ENCODE measurements around the gene EPS15.
"Not testable (repeated sequence)": the region's sequence is repeated elsewhere in the genome, so short reads cannot be mapped to it uniquely, and the experiment has no call there.

The EPS15 gene

GRCh38 chr1:51482881-51483280 is 36.2 kb downstream of the EPS15 start:
- DNase-seq (ENCODE audit: low read depth, low spot score) = no peak
- no peak overlapping the region for H3K27ac ChIP-seq

- not testable (repeated sequence) for H3K27ac ChIP-seq; DNase-seq (ENCODE audit: low read depth, low spot score)
Observed at GRCh38 chr1:51474832-51475620, 44.0 kb downstream of the EPS15 start.

DNA sequence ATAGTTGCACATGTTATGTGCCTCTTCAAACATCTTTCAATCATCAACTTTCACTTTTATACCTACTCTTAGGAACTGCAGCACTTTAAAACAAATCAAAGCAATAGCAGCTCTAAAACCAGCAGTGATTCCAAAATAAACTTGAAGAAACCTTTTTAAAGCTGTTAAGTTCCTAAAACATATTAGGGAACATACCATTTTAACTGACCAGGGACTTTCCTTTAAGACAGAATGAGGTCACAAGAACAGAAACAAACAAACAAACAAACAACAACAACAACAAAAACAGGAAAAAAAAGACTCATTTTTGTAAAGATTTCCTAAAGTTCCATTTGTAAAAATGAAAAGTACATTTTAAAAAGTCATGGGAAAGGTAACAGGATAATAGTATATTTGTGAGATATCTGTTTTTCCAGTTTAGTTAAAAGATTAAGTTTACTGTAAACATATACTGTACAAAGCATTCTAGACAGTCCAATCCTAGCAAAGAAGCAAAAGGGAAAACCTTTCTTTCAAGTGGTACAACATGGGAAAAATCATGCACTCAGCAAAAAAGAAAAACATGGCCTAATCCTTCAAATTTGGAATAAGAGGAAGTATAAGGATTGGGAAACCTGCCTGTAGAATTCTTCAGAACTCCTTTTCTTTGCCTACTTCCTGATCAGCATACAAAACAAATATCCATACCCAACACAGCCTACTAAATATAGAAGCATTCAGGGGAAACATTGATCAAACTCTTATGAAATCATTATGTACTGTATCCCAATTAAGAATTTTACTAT is 45.5 kb downstream of the EPS15 start:
- no peak overlapping the region for H3K27ac ChIP-seq
- no peak for DNase-seq (ENCODE audit: low read depth, low spot score)

- no peak for DNase-seq (ENCODE audit: low read depth, low spot score)
- no peak overlapping the region for H3K27ac ChIP-seq
Observed at GRCh38 chr1:51472359-51472758, 46.7 kb downstream of the EPS15 start.

DNA sequence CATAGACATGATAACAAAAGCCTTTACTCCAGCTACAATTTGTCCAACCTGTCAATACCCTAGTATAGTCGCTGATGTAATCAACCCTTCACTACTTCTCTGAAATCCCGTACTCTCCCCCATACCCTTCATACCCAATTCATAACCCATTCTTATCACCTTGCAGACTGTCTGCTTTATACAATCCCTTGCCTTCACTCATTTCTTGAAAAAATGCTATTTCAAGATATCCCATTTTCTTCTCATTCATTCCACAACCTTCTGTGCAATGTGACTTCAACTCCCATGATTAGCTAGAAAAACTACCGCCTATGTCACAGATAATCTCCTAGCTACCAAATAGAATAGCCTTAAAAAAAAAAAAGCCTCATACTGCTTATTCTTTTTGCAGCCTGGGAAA is 49.5 kb downstream of the EPS15 start:
- no peak for DNase-seq (ENCODE audit: low read depth, low spot score)
- H3K27ac ChIP-seq = no peak overlapping the region

DNA sequence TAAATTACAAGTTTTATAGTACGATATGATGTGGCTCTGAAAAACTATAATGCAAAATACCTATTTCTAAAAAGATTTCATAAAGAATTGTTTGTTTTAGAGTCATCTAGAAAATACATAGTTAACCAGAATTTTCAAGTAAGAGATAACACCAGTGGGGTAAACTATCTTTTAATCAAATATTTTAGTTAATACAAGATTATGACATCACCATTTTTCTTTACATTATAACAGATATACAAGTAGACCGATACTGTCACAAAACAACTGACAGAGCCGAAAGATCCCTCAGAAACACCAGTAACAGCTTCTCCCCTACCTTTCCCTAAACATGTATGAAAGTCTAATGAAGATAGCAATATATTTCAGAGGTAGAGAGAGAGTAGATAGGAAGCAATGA is 54.2 kb downstream of the EPS15 start:
- no peak overlapping the region for H3K27ac ChIP-seq
- DNase-seq (ENCODE audit: low read depth, low spot score) = no peak

DNA sequence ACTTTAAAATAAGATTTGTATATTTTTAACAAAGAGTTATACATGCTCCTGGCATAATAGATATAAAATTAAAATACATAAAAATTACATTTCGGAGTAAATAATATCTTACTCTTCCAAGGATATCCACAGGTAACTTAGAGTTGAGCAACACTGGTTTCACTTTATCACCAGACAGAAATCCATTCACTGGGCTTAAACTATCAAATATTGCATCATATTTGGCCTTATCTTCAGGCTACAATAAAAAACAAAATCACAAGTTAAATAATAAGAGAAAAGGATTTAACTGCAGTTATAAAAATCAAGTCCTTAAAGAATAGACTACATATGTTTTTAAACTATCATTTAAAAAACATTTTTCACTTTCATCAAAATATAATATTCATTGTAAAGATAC is 55.5 kb downstream of the EPS15 start:
- no peak overlapping the region for H3K27ac ChIP-seq
- no peak for DNase-seq (ENCODE audit: low read depth, low spot score)

DNA sequence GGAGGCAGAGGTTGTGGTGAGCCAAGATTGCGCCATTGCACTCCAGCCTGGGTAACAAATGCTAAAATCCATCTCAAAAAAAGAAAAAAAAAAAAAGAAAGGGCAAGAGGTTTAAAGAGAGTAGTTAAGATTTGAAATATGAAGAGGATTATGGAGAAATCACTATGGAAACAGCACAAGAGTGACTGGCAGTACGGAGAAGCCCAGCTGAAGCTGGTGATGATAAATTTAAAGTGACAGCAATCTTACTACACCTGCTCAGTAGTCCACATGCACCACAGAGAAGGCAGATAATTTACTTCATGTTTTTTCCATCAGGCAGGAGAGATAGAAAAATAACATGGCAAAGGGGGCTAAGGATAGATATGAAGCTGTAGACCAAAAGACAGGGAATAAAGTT is 56.8 kb downstream of the EPS15 start:
- not testable (repeated sequence) for H3K27ac ChIP-seq; DNase-seq (ENCODE audit: low read depth, low spot score)

- no peak overlapping the region for H3K27ac ChIP-seq
Observed at GRCh38 chr1:51454554-51454953, 64.5 kb downstream of the EPS15 start.

DNA sequence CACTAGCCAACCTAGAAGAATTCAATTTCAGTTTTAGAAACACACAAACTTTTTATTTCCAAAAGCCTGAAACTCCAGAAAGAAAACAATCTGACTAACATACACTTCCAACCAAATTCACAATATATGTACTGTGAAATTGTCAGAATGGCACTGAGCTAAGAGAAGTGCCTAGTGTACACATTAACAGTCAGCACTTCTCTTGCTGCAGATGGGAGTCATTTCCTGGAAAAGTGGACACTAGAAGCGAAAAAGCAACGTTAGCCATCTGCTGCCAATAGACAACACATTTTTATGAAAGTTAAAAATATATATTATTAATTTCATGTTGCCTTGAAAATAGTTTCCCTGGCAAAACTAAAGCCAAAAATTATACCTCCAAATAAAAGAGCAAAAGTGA is 66.1 kb downstream of the EPS15 start:
- no peak for DNase-seq (ENCODE audit: low read depth, low spot score)
- no peak overlapping the region for H3K27ac ChIP-seq

More at GRCh38 chr1:51454554-51454953, 64.5 kb downstream of the EPS15 start:
- no peak for DNase-seq (ENCODE audit: low read depth, low spot score)

GRCh38 chr1:51448844-51449454 is 70.1 kb downstream of the EPS15 start:
- DNase-seq (ENCODE audit: low read depth, low spot score); H3K27ac ChIP-seq: not testable (repeated sequence)

- DNase-seq (ENCODE audit: low read depth, low spot score) = no peak
- no peak overlapping the region for H3K27ac ChIP-seq
Observed at GRCh38 chr1:51445351-51446090, 73.5 kb downstream of the EPS15 start.

DNA sequence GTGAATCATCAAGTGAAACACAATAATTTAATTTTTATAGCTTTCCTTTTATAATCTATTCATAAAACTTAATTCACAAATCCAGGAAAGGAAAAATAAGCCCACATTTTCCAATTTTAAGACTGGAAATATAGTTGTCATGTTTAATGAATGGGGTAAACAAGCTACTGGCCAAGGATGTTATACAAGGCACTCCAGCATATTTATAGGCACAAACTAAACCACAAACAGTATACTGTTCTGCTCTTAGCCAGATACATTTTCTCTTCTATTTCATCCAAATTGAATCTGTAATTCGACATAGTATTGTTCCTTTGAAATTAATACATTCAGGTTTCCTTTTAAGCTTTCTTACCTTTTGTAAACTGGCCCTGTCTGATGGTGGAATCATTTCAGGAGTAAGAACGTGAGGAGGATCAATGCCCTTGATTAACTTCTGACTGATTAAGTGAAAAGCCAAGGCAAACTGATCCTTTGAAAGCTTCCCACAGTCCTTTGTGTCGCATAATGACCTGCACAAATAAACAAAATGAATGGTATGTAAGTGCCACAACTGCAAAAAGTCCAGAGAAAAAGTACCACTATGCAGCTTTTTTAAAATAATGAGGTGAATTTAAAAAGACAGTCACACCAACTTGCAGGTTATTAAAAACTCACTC is 74.4 kb downstream of the EPS15 start:
- no peak overlapping the region for H3K27ac ChIP-seq

GRCh38 chr1:51444096-51444495 is 75.0 kb downstream of the EPS15 start:
- DNase-seq (ENCODE audit: low read depth, low spot score) = no peak
- H3K27ac ChIP-seq = no peak overlapping the region

More for the DNA sequence above, 74.4 kb downstream of the EPS15 start:
- DNase-seq (ENCODE audit: low read depth, low spot score) = no peak

GRCh38 chr1:51443555-51443954 is 75.5 kb downstream of the EPS15 start:
- H3K27ac ChIP-seq = no peak overlapping the region
- DNase-seq (ENCODE audit: low read depth, low spot score) = no peak

- DNase-seq (ENCODE audit: low read depth, low spot score) = no peak
- no peak overlapping the region for H3K27ac ChIP-seq
Observed at GRCh38 chr1:51442616-51443015, 76.5 kb downstream of the EPS15 start.

DNA sequence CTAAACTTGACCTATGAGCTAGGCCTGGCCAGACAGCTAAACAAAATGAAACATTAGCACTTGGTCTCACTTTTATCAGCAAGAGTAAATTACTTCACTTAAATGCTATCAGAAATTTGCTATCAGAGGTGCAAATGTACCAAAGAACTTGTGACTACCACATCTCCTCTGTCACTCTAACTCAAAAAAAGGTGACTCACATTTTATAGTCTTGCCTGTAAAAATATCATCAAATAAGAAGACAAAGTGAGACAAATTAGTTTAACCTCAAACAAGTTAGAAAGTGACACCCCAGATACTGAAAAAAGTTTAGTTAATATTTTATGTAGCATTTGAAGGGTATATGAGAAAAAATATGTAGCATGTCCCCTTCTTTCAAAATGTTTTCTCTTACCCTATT is 76.9 kb downstream of the EPS15 start:
- DNase-seq (ENCODE audit: low read depth, low spot score) = no peak

GRCh38 chr1:51439895-51440294 is 79.2 kb downstream of the EPS15 start:
- DNase-seq (ENCODE audit: low read depth, low spot score) = no peak
- H3K27ac ChIP-seq = no peak overlapping the region

More for the DNA sequence above, 76.9 kb downstream of the EPS15 start:
- H3K27ac ChIP-seq = no peak overlapping the region

DNA sequence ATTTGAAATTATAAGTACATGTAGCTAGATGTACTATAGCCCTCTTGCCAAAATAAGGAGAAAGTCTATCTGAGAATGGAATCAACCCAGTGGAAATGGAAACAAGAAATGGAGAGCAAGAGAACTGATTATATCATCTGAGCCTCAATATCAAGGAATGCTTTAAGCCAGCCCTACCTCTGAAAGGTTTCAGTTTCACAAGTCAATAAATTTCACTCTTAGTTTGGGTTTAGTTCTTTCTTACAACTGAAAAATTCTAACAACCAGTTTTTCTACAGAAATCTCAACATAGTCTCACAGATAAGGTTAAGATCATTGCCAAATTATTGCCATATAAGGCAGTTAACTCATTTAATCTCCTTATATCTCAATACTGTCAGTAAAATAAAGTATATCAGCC is 80.0 kb downstream of the EPS15 start:
- DNase-seq (ENCODE audit: low read depth, low spot score) = no peak
- H3K27ac ChIP-seq = no peak overlapping the region

DNA sequence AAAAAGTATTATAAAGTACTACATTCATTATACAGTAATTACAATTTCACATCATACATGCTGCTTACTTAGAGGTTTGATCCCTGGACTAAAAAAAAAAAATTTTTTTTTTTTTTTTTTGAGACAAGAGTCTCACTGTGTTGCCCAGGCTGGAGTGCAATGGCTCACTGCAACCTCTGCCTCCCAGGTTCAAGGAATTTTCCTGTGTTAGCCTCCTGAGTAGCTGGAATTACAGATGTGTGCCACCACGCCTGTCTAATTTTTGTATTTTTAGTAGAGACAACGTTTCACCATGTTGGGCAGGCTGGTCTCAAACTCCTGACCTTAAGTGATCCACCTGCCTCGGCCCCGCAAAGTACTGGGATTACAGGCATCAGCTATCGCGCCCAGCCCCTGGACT is 81.7 kb downstream of the EPS15 start:
- not testable (repeated sequence) for DNase-seq (ENCODE audit: low read depth, low spot score); H3K27ac ChIP-seq
